ENCODE results near the gene ZDHHC16. TPM values are rescaled to one million over a fixed set of nuclear protein-coding genes. Genes with fewer than 3 reads are reported as not detected.

The ZDHHC16 gene
- total RNA-seq, 1 experiment from 2014 or later: 25.5 TPM

DNA sequence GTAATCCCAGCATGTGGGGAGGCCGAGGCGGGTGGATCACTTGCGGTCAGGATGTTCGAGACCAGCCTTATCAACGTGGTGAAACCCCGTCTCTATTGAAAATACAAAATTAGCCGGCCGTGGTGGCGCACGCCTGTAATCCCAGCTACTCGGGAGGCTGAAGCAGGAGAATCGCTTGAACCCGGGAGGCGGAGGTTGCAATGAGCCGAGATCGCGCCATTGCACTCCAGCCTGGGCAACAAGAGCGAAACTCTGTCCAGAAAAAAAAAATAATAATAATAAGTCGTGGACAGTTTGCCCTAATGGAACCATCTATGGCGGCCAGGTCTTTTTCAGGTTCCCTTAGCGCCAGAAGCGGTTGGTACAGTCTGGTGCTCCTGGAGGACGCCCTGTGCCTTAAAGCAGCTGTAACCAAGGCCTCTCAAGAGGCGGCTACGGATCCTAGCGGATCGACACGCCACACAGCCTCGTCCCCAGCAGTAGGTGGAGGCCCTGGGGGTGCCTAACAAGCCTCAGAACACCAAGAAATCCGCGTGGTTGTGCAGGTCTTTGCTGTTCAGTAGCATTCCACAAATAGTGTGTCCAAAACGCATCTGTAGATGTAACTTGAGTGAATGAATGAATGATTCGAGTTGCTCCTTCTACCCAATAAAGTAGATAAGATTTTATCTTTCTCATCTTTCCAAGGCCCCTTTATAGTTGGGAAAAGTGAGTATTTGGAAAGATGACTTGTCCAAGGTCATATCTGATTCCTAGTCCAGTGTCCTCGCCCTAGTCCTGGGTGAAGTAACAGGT lies 19.0 kb upstream of the ZDHHC16 start:
- Histone ChIP-seq H3K9ac (ENCODE audit: low read length) (peak overlapping the region; percentile 87), H3K4me2 (ENCODE audit: low read depth, low read length, poor library complexity, severe bottlenecking) (peak overlapping the region; percentile 98), H3K27me3 (ENCODE audit: low read length) (no peaks in the 10 kb centered on the region), H2AFZ (ENCODE audit: low read length) (no peak overlapping the region), H4K20me1 (ENCODE audit: insufficient read depth, low read depth, low read length) (peaks cover 7% of the 10 kb centered on the region; the same call in 1 of the 2 replicates), H3K4me3 (ENCODE audit: low read length) (peak overlapping the region; percentile 89), H3K79me2 (ENCODE audit: low read length) (peaks cover 34% of the 10 kb centered on the region), H3K36me3 (ENCODE audit: insufficient read depth, low read length) (peaks cover 13% of the 10 kb centered on the region; the same call in 1 of the 2 replicates), H3K27ac (ENCODE audit: low read length) (peak overlapping the region; percentile 74), H3K9me3 (ENCODE audit: low read length) (no peaks in the 10 kb centered on the region), H3K9me2 (replicated peaks; ENCODE audit: insufficient read depth, low read length) (no peaks in the 10 kb centered on the region), H3K4me1 (ENCODE audit: low read length) (peaks cover 35% of the 10 kb centered on the region)
- no peak for DNase-seq

DNA sequence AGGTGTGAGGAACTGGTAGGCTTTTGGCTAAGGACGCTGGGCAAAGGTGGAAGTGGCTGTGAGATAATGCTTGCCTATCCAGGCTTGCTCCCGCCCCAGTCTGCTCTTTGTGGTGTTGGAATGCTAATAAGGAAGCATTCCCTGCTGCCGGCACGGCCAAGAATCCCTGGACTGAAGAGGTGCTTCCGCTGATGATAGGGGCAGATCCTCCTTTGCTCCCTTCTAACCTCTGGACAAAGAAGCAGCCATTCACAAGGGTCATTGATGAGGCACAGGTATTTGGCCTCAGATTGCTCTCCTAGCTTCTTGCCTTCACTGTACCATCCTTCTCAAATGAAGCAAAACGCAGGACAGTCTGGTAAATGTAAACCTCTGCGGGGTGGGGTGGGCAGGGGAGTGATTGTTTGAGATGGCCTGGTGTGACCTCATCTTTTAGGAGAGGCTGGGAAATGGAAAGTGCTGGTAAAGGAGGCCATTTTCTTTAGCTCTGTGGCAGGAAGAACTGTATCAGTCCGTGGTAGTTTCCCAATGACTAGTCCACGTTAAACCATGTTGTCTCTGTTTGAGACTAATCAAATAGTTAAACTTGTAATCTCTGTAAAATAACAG lies 18.3 kb upstream of the ZDHHC16 start:
- Histone ChIP-seq H3K9me2 (replicated peaks; ENCODE audit: insufficient read depth, low read length) (no peaks in the 10 kb centered on the region), H3K36me3 (ENCODE audit: insufficient read depth, low read length) (peaks cover 13% of the 10 kb centered on the region; the same call in 1 of the 2 replicates), H3K27me3 (ENCODE audit: low read length) (no peaks in the 10 kb centered on the region), H3K4me3 (ENCODE audit: low read length) (peak overlapping the region; percentile 89), H4K20me1 (ENCODE audit: insufficient read depth, low read depth, low read length) (peaks cover 7% of the 10 kb centered on the region; the same call in 1 of the 2 replicates), H3K9ac (ENCODE audit: low read length) (peak overlapping the region; percentile 87), H3K79me2 (ENCODE audit: low read length) (peaks cover 34% of the 10 kb centered on the region), H3K27ac (ENCODE audit: low read length) (peak overlapping the region; percentile 74), H3K4me1 (ENCODE audit: low read length) (peaks cover 35% of the 10 kb centered on the region), H3K4me2 (ENCODE audit: low read depth, low read length, poor library complexity, severe bottlenecking) (peak overlapping the region; percentile 98), H2AFZ (ENCODE audit: low read length) (no peak overlapping the region), H3K9me3 (ENCODE audit: low read length) (no peaks in the 10 kb centered on the region)
- peak; percentile 50 for DNase-seq

DNA sequence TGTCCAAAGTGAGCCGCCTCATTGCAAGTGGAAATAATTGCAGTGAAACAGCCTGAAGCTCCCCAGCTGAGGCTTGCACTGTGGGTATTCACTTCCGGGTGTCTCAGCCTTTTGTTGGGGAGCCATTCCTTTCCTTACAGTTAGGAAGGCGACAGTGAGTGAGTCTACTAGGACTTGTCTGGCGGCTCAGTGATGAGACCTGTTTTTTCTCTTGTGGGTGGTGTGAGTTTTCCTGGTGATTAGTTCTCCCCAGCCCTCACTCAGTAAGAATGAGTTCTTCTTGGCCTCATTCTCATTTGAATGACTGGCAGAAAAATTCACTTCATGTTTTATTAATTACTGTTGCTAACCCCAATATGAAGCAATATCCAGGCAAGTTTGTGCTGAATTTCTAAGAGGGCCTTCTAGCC lies 17.4 kb upstream of the ZDHHC16 start:
- H2AFZ ChIP-seq (ENCODE audit: low read length): no peak overlapping the region
- H3K4me3 ChIP-seq (ENCODE audit: low read length): peak overlapping the region; percentile 89
- peak overlapping the region; percentile 98 for H3K4me2 ChIP-seq (ENCODE audit: low read depth, low read length, poor library complexity, severe bottlenecking)
- no peaks in the 10 kb centered on the region for H3K27me3 ChIP-seq (ENCODE audit: low read length)
- peaks cover 35% of the 10 kb centered on the region for H3K4me1 ChIP-seq (ENCODE audit: low read length)
- H3K9me3 ChIP-seq (ENCODE audit: low read length): no peaks in the 10 kb centered on the region
- no peak for DNase-seq
- H4K20me1 ChIP-seq (ENCODE audit: insufficient read depth, low read depth, low read length): peaks cover 7% of the 10 kb centered on the region; the same call in 1 of the 2 replicates
- H3K9me2 ChIP-seq (replicated peaks; ENCODE audit: insufficient read depth, low read length): no peaks in the 10 kb centered on the region
- H3K36me3 ChIP-seq (ENCODE audit: insufficient read depth, low read length): peaks cover 13% of the 10 kb centered on the region; the same call in 1 of the 2 replicates
- H3K79me2 ChIP-seq (ENCODE audit: low read length): peaks cover 34% of the 10 kb centered on the region
- H3K9ac ChIP-seq (ENCODE audit: low read length): peak overlapping the region; percentile 87; the same call in 1 of the 2 replicates
- peak overlapping the region; percentile 74 for H3K27ac ChIP-seq (ENCODE audit: low read length)

DNA sequence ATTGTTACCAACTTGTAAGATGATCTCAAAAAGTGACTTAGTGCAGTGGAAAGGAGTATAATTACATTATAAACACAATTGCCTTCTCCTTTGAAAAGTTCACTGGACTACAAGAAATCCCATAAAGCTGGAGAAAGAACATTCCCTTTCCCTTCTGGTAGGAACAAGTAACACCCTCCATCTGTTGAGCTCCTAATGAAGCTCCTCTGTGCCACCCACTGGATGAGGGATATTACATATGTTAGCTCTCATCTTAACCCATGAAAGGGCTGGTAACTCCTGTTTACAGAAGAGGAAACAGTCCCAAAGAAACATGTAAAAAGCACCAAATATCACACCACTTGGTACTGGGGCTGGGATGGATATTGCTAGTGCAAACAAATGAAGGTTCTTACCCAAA lies 11.9 kb upstream of the ZDHHC16 start:
- Histone ChIP-seq H3K27ac (ENCODE audit: low read length) (peak overlapping the region; percentile 10; the same call in 1 of the 2 replicates), H3K79me2 (ENCODE audit: low read length) (peaks cover 6% of the 10 kb centered on the region; the same call in 1 of the 2 replicates), H3K27me3 (ENCODE audit: low read length) (no peaks in the 10 kb centered on the region), H3K9me3 (ENCODE audit: low read length) (no peaks in the 10 kb centered on the region), H3K9ac (ENCODE audit: low read length) (no peak overlapping the region), H3K4me3 (ENCODE audit: low read length) (no peak overlapping the region), H3K4me2 (ENCODE audit: low read depth, low read length, poor library complexity, severe bottlenecking) (no peak overlapping the region), H3K36me3 (ENCODE audit: insufficient read depth, low read length) (0 out of 2 replicates have a peak, but pooled peaks cover 3% of the 10 kb centered on the region), H3K4me1 (ENCODE audit: low read length) (peaks cover 21% of the 10 kb centered on the region), H2AFZ (ENCODE audit: low read length) (no peak overlapping the region), H4K20me1 (ENCODE audit: insufficient read depth, low read depth, low read length) (no peaks in the 10 kb centered on the region; the same call in 1 of the 2 replicates), H3K9me2 (replicated peaks; ENCODE audit: insufficient read depth, low read length) (no peaks in the 10 kb centered on the region)
- DNase-seq: peak; percentile 50

DNA sequence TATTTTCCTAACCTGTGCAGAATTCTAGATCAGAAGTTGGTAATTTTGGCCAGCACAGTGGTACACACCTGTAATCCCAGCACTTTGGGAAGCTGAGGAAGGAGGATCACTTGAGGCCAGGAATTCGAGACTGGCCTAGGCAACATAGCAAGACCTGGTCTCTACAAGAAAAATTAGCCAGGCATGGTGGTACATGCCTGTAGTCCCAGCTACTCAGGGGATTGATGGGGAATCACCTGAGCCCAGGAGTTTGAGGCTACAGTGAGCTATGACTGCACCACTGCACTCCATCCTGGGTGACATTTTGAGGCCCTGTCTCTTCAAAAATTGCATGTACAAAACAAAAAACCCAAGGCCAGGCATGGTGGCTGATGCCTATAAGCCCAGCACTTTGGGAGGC lies 11.4 kb upstream of the ZDHHC16 start:
- Histone ChIP-seq H3K27ac (ENCODE audit: low read length) (peak overlapping the region; percentile 10; the same call in 1 of the 2 replicates), H3K9ac (ENCODE audit: low read length) (no peak overlapping the region), H3K27me3 (ENCODE audit: low read length) (no peaks in the 10 kb centered on the region), H2AFZ (ENCODE audit: low read length) (no peak overlapping the region), H3K4me3 (ENCODE audit: low read length) (no peak overlapping the region), H3K79me2 (ENCODE audit: low read length) (peaks cover 2% of the 10 kb centered on the region; the same call in 1 of the 2 replicates), H3K4me1 (ENCODE audit: low read length) (peaks cover 17% of the 10 kb centered on the region), H3K4me2 (ENCODE audit: low read depth, low read length, poor library complexity, severe bottlenecking) (no peak overlapping the region), H3K36me3 (ENCODE audit: insufficient read depth, low read length) (0 out of 2 replicates have a peak, but pooled peaks cover 3% of the 10 kb centered on the region), H3K9me3 (ENCODE audit: low read length) (no peaks in the 10 kb centered on the region), H4K20me1 (ENCODE audit: insufficient read depth, low read depth, low read length) (no peaks in the 10 kb centered on the region; the same call in 1 of the 2 replicates), H3K9me2 (replicated peaks; ENCODE audit: insufficient read depth, low read length) (no peaks in the 10 kb centered on the region)
- no peak for DNase-seq

DNA sequence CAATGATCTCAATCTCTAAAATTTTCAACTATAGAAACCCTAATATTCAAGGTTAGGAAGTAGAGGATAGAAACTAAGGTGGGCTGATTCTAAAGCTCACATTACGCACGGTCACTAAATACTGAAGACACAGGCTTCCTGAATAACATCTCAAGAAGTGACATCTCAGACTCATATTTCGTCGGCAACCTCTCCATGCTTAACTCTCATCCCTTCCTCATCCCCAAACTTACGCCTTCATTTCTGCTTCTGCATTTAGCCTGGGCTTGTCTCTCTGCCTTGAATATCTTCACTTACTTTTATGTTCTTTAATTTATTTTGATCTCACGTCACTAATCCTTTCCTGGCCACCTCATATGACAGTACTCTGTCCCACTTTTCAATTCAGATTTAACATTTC lies 10.8 kb upstream of the ZDHHC16 start:
- Histone ChIP-seq H3K27ac (ENCODE audit: low read length) (no peak overlapping the region), H3K36me3 (ENCODE audit: insufficient read depth, low read length) (0 out of 2 replicates have a peak, but pooled peaks cover 3% of the 10 kb centered on the region), H3K79me2 (ENCODE audit: low read length) (no peaks in the 10 kb centered on the region), H4K20me1 (ENCODE audit: insufficient read depth, low read depth, low read length) (no peaks in the 10 kb centered on the region; the same call in 1 of the 2 replicates), H3K9me3 (ENCODE audit: low read length) (no peaks in the 10 kb centered on the region), H3K9me2 (replicated peaks; ENCODE audit: insufficient read depth, low read length) (no peaks in the 10 kb centered on the region), H2AFZ (ENCODE audit: low read length) (no peak overlapping the region), H3K27me3 (ENCODE audit: low read length) (no peaks in the 10 kb centered on the region), H3K4me3 (ENCODE audit: low read length) (no peak overlapping the region), H3K4me1 (ENCODE audit: low read length) (peaks cover 15% of the 10 kb centered on the region), H3K9ac (ENCODE audit: low read length) (no peak overlapping the region), H3K4me2 (ENCODE audit: low read depth, low read length, poor library complexity, severe bottlenecking) (no peak overlapping the region)
- no peak for DNase-seq

DNA sequence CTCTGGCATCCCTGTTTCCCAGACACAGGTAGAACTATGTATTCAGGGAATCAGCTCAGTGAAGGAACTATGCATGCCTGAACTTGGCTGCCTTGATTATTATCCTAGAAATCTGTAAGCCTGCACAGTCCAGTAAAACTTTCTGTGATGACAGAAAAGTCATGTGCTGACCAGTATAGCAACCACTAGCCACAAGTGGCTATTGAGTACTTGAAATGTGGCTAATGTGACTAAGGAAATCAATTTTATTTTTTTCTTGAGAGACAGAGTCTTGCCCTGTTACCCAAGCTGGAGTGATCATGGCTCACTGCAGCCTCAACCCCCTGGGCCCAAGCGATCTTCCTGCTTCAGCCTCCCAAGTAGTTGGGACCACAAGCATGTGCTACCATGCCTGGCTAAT lies 3.7 kb upstream of the ZDHHC16 start:
- Histone ChIP-seq H3K27me3 (ENCODE audit: low read length) (no peaks in the 10 kb centered on the region), H3K4me3 (ENCODE audit: low read length) (no peak overlapping the region), H3K4me1 (ENCODE audit: low read length) (peaks cover 17% of the 10 kb centered on the region), H4K20me1 (ENCODE audit: insufficient read depth, low read depth, low read length) (no peaks in the 10 kb centered on the region), H3K4me2 (ENCODE audit: low read depth, low read length, poor library complexity, severe bottlenecking) (no peak overlapping the region), H3K79me2 (ENCODE audit: low read length) (peaks cover 36% of the 10 kb centered on the region), H3K9me3 (ENCODE audit: low read length) (no peaks in the 10 kb centered on the region), H3K9me2 (replicated peaks; ENCODE audit: insufficient read depth, low read length) (no peaks in the 10 kb centered on the region), H2AFZ (ENCODE audit: low read length) (no peak overlapping the region), H3K36me3 (ENCODE audit: insufficient read depth, low read length) (no peaks in the 10 kb centered on the region), H3K9ac (ENCODE audit: low read length) (no peak overlapping the region), H3K27ac (ENCODE audit: low read length) (no peak overlapping the region)
- DNase-seq: no peak

DNA sequence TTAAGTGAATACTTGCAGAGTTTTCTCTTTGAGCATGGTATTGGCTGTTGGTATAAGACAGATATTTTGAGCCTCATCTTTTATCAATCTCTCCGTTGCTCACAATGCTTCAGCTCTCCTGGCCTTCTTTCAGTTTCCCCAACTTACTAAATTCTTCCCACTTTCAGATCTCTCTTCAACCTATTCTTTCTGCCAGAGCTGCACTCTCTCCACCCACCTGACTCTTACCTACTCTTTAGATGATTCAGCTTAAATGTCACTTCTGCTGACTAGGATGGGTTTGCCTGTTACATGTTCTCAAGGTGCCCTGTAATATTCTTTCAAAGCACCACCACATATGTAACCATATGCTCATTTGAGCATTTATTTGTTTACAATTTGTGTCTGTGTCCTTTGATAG lies 1.8 kb upstream of the ZDHHC16 start:
- Histone ChIP-seq H3K27me3 (ENCODE audit: low read length) (no peaks in the 10 kb centered on the region), H3K4me1 (ENCODE audit: low read length) (peaks cover 19% of the 10 kb centered on the region), H3K9me2 (replicated peaks; ENCODE audit: insufficient read depth, low read length) (no peaks in the 10 kb centered on the region), H3K9me3 (ENCODE audit: low read length) (no peaks in the 10 kb centered on the region), H2AFZ (ENCODE audit: low read length) (no peak overlapping the region), H3K9ac (ENCODE audit: low read length) (peak overlapping the region; percentile 84), H3K36me3 (ENCODE audit: insufficient read depth, low read length) (no peaks in the 10 kb centered on the region), H3K27ac (ENCODE audit: low read length) (no peak overlapping the region), H3K4me3 (ENCODE audit: low read length) (peak overlapping the region; percentile 74), H4K20me1 (ENCODE audit: insufficient read depth, low read depth, low read length) (no peaks in the 10 kb centered on the region), H3K4me2 (ENCODE audit: low read depth, low read length, poor library complexity, severe bottlenecking) (peak overlapping the region; percentile 87), H3K79me2 (ENCODE audit: low read length) (peaks cover 50% of the 10 kb centered on the region)
- DNase-seq: peak; percentile 23

Data from Karpas-422 (cell line).